Lung (tissue), 12 donors: ENCODE data around the gene BLVRA. TPM values are rescaled to one million over a fixed set of nuclear protein-coding genes. Genes with fewer than 3 reads are reported as not detected.
A peak's percentile ranks its signal among the peaks of the same experiment; 100 is the strongest.

Experiments
- ATAC-seq: fragments of 200-7000 bp; cut with Tn5 transposase; one replicate; pipeline ENCODE4 v1.9.1; 2020; ENCODE audit warnings: moderate number of reproducible peaks; ENCODE audit not compliant: insufficient read depth, low FRiP score
- DNase-seq, 3 donors: peaks; one replicate each; pipeline ENCODE4 v3.0.0-alpha.2; 2013 to 2017
- H3K27ac ChIP-seq, 2 donors: one replicate each; pipeline ENCODE4 v1.5.1; 2013; ENCODE audit warnings: mild to moderate bottlenecking in 2 of 2, moderate library complexity in 2 of 2, control low read depth in 1 of 2, inconsistent platforms in 1 of 2, low read depth in 1 of 2, low read length in 1 of 2
- H3K27me3 ChIP-seq, 3 donors: one replicate each; pipeline ENCODE4 v1.5.1; 2013; ENCODE audit warnings: low read length in 2 of 3; ENCODE audit not compliant: control insufficient read depth in 3 of 3, insufficient read depth in 3 of 3
- H3K36me3 ChIP-seq, 4 donors: one replicate each; pipeline ENCODE4 v1.5.1; 2013; ENCODE audit warnings: low read length in 4 of 4, mild to moderate bottlenecking in 1 of 4, moderate library complexity in 1 of 4; ENCODE audit not compliant: control insufficient read depth in 4 of 4, insufficient read depth in 4 of 4
- H3K4me1 ChIP-seq, 5 donors: one replicate each; pipeline ENCODE4 v1.5.1; 2013; ENCODE audit warnings: low read length in 5 of 5, mild to moderate bottlenecking in 2 of 5, moderate library complexity in 1 of 5; ENCODE audit not compliant: control insufficient read depth in 5 of 5, insufficient read depth in 5 of 5
- H3K4me3 ChIP-seq: one replicate; pipeline ENCODE4 v1.5.1; 2013; ENCODE audit warnings: mild to moderate bottlenecking, control low read depth, moderate library complexity
- H3K9ac ChIP-seq, 2 donors: one replicate each; pipeline ENCODE4 v1.5.1; 2013; ENCODE audit warnings: low read length in 2 of 2, control low read depth in 1 of 2; ENCODE audit not compliant: insufficient read depth in 1 of 2
- H3K9me3 ChIP-seq, 4 donors: one replicate each; pipeline ENCODE4 v1.5.1; 2013; ENCODE audit warnings: low read length in 3 of 4, mild to moderate bottlenecking in 1 of 4, moderate library complexity in 1 of 4; ENCODE audit not compliant: control insufficient read depth in 4 of 4, insufficient read depth in 3 of 4
- WGBS, 2 donors: extraction: QIAGEN DNeasy Blood & Tissue Kit; methylation state at CpG; one replicate each; pipeline ENCODE4 v1.1.7; 2013; 5-methylcytosine and 5-hydroxymethylcytosine counted together
- polyA plus RNA-seq, 2 donors: library from polyadenylated mRNA; stranded (reverse); fragments of 200-250 nt; gene quantifications; one replicate each; pipeline ENCODE4 v1.2.1, GENCODE V29; 2013
- total RNA-seq, 2 donors: library from RNA; depleted of rRNA in 1 of 2; stranded (reverse); fragments of >200 nt in 1 of 2; gene quantifications; one replicate each; pipeline ENCODE4 v1.2.1, GENCODE V29; 2014 to 2021
- TF ChIP-seq, protein P1 (sequence below): IDR thresholded peaks from 2 replicates; pipeline ENCODE4 v1.5.1; 2012; ENCODE audit warnings: mild to moderate bottlenecking; ENCODE audit errors: control extremely low read depth, extremely low read depth
- donor health status: control.
- donor health status: control.
- donor health status: Bipolar disorder and iron deficiency.
- donor health status: healthy.
- donor health status: DM: yes; HTN: yes; CAD: no.

Gene BLVRA
- total and polyA plus RNA-seq, 4 donors = 25.9 to 143 (median 97.1) TPM

DNA sequence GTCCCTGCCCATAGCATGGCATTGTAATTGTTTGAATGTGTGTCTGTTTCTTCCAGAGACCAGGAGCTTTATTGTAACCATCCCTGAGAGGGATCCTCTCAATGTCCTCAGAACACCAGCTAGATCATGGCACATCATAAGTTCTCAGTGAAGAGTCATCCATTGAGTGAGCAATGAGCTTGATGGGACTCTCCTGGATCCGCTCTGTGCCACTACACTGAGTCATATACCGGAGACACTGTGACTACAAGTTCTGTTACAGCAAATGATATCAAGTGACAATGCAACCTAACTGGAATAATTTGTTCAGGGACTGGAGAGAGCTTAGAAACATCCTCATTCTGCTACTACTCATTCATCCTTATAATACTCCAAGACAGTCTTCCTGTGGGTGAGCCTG, 85.8 kb downstream of the BLVRA start:
- 92 to 95% methylated on average over 2 of the region's 2 CpGs for WGBS, 2 donors
- DNase-seq (no peak), ATAC-seq (no peak)
- TF ChIP-seq, protein P1, sequence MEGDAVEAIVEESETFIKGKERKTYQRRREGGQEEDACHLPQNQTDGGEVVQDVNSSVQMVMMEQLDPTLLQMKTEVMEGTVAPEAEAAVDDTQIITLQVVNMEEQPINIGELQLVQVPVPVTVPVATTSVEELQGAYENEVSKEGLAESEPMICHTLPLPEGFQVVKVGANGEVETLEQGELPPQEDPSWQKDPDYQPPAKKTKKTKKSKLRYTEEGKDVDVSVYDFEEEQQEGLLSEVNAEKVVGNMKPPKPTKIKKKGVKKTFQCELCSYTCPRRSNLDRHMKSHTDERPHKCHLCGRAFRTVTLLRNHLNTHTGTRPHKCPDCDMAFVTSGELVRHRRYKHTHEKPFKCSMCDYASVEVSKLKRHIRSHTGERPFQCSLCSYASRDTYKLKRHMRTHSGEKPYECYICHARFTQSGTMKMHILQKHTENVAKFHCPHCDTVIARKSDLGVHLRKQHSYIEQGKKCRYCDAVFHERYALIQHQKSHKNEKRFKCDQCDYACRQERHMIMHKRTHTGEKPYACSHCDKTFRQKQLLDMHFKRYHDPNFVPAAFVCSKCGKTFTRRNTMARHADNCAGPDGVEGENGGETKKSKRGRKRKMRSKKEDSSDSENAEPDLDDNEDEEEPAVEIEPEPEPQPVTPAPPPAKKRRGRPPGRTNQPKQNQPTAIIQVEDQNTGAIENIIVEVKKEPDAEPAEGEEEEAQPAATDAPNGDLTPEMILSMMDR = no peak
- Histone ChIP-seq H3K9me3 (no peaks in the 10 kb centered on the region), H3K4me1 (no peaks in the 10 kb centered on the region), H3K36me3 (no peaks in the 10 kb centered on the region), H3K27me3 (peaks cover 0 to 5% (median 0%) of the 10 kb centered on the region in 3 donors), H3K9ac (no peak overlapping the region), H3K27ac (no peak overlapping the region), H3K4me3 (peak overlapping the region; percentile 25)

DNA sequence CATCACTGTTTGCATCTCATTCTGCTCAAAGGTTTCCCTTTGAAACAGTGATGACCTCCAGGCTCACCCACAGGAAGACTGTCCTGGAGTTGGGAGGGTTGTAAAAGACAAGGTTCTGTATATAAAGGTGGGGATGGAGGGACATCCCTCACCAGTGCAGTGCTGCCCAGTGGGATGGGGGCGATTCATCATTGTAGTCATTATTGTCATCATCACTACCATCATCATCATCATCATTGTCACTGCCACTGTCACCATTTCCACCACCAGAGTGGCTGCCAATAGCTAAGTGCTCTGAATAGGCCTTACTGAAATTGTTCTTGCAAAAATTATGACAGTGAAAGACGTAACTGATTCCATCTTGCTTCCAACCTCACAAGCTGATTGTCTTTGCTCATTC, 86.2 kb downstream of the BLVRA start:
- 81 to 95% methylated on average over 2 of the region's 2 CpGs for WGBS, 2 donors
- no peak for DNase-seq
- Histone ChIP-seq H3K9ac (no peak overlapping the region), H3K27me3 (peaks cover 0 to 5% (median 0%) of the 10 kb centered on the region in 3 donors), H3K9me3 (no peaks in the 10 kb centered on the region), H3K36me3 (no peaks in the 10 kb centered on the region), H3K4me1 (no peaks in the 10 kb centered on the region), H3K4me3 (no peak overlapping the region), H3K27ac (no peak overlapping the region)
- TF ChIP-seq, protein P1 = no peak
- no peak for ATAC-seq

DNA sequence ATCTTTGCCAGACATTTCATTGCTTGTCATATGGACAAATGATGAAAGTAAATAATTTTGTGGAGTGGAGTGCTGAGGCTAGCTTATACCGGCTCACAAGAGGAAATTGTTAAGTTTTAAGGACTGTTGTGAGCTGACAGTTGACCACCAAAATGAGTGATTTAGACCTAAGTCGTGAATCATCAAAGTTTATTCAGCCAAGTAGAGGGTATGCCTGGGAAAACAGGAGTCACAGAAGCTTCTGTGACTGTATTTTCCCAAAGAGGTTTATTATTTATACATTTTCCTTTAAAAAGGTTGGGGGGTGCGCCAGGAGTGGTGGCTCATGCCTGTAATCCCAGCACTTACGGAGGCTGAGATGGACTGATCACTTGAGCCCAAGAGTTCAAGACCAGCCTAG, 89.0 kb downstream of the BLVRA start:
- Histone ChIP-seq H3K27me3 (no peaks in the 10 kb centered on the region), H3K9me3 (no peaks in the 10 kb centered on the region), H3K4me1 (no peaks in the 10 kb centered on the region), H3K36me3 (no peaks in the 10 kb centered on the region), H3K9ac (no peak overlapping the region), H3K4me3 (no peak overlapping the region), H3K27ac (no peak overlapping the region)
- TF ChIP-seq, protein P1 = no peak
- WGBS, 2 donors = 36 to 61% methylated on average over 4 of the region's 4 CpGs
- no peak for DNase-seq
- ATAC-seq = no peak

DNA sequence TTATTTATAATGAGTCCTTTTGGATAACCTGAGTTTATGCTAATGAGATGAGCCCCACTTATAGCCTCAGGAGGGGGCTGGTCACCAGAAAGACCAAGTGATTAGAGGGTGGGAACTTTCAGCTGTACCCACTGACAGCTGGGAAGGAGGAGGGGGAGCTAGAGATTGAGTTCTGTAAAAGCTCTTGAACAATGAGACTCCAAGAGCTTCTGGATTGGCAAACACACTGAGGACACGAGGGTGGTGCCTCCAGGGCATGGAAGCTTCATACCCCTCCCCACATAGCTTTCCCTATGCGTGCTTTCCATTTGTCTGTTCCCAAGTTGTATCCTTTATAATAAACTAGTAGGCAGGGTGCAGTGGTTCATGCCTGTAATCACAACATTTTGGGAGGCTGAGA, 90.6 kb downstream of the BLVRA start:
- DNase-seq (no peak), ATAC-seq (no peak)
- no peaks in the 10 kb centered on the region for H3K9me3 ChIP-seq
- H3K27ac ChIP-seq = no peak overlapping the region
- no peak overlapping the region for H3K9ac ChIP-seq
- no peaks in the 10 kb centered on the region for H3K27me3 ChIP-seq
- no peaks in the 10 kb centered on the region for H3K36me3 ChIP-seq
- TF ChIP-seq, protein P1 = no peak
- H3K4me1 ChIP-seq = no peaks in the 10 kb centered on the region
- H3K4me3 ChIP-seq = no peak overlapping the region
- 59 to 75% methylated on average over 2 of the region's 2 CpGs for WGBS, 2 donors
